Nephron progenitor cell (in vitro differentiated cells): Measurements from ENCODE around the gene GPC5.
A peak's percentile ranks its signal among the peaks of the same experiment; 100 is the strongest.

Source experiments
- DNase-seq: peaks from one replicate; pipeline ENCODE4 v3.0.0; 2021
- H3K27ac Mint-ChIP-seq: 2 replicates; pipeline ENCODE4 v1.8.0; 2021; ENCODE audit warnings: mild to moderate bottlenecking, moderate library complexity, mixed read lengths
- H3K27me3 Mint-ChIP-seq: 2 replicates; pipeline ENCODE4 v1.8.0; 2021; ENCODE audit warnings: mild to moderate bottlenecking, low read depth, mixed read lengths; ENCODE audit not compliant: poor library complexity
- H3K36me3 Mint-ChIP-seq: 2 replicates; pipeline ENCODE4 v1.8.0; 2021; ENCODE audit warnings: low read depth, mixed read lengths
- H3K4me1 Mint-ChIP-seq: 2 replicates; pipeline ENCODE4 v1.8.0; 2021; ENCODE audit warnings: mixed read lengths
- H3K4me3 Mint-ChIP-seq: 2 replicates; pipeline ENCODE4 v1.8.0; 2021; ENCODE audit warnings: mild to moderate bottlenecking, moderate library complexity, mixed read lengths
- H3K9me3 Mint-ChIP-seq: 2 replicates; pipeline ENCODE4 v1.8.0; 2021; ENCODE audit warnings: mild to moderate bottlenecking, moderate library complexity, mixed read lengths
- TF ChIP-seq, protein P1 (sequence below): fragments of 200-600 bp; sonication (generic); IDR thresholded peaks from 2 replicates; pipeline ENCODE4 v1.5.0; 2021; ENCODE audit warnings: antibody characterized with exemption

The GPC5 gene

DNA sequence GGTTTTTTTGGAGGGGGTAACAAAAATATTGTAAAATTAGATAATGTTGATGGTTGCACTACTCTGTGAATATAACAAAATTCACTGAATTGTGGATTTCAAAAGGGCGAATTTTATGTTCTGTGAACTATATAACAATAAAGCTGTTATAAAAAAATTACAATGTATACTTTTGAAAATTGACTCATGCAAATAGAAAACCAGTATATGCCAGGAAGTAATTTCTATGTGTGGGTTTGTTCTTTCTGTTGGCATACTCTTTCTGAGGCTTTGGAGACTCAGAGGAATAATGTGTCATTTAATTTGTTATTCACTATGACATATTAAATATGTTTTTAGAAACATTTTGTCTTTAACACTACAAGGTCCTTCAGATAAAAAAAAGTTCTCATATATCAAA, 310.1 kb downstream of the GPC5 start:
- H3K4me3 Mint-ChIP-seq = no peak overlapping the region
- H3K36me3 Mint-ChIP-seq = no peaks in the 10 kb centered on the region
- no peak overlapping the region for H3K27ac Mint-ChIP-seq
- no peak for DNase-seq
- no peaks in the 10 kb centered on the region for H3K4me1 Mint-ChIP-seq
- H3K27me3 Mint-ChIP-seq = no peaks in the 10 kb centered on the region
- H3K9me3 Mint-ChIP-seq = no peaks in the 10 kb centered on the region
- TF ChIP-seq, protein P1, sequence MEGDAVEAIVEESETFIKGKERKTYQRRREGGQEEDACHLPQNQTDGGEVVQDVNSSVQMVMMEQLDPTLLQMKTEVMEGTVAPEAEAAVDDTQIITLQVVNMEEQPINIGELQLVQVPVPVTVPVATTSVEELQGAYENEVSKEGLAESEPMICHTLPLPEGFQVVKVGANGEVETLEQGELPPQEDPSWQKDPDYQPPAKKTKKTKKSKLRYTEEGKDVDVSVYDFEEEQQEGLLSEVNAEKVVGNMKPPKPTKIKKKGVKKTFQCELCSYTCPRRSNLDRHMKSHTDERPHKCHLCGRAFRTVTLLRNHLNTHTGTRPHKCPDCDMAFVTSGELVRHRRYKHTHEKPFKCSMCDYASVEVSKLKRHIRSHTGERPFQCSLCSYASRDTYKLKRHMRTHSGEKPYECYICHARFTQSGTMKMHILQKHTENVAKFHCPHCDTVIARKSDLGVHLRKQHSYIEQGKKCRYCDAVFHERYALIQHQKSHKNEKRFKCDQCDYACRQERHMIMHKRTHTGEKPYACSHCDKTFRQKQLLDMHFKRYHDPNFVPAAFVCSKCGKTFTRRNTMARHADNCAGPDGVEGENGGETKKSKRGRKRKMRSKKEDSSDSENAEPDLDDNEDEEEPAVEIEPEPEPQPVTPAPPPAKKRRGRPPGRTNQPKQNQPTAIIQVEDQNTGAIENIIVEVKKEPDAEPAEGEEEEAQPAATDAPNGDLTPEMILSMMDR = no peak

DNA sequence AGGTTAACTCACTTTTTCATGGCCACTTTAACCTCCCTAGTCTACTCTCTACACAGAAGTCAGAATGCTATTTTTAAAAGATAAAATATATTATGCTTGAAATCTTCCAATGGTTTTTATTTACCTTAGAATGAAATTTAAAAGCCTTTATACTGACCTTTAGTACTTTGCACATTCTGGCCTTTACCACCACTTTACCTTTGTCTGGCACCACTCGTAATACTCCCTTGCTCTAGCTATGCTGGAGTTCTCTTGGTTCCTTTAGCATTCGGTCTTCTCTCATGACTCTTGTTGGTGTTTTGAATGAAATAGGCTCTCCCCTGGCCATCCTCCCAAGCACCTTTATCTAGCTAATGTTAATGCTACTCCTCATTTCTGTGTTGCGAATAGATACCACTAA, 310.8 kb downstream of the GPC5 start:
- no peaks in the 10 kb centered on the region for H3K4me1 Mint-ChIP-seq
- H3K27ac Mint-ChIP-seq = no peak overlapping the region
- H3K36me3 Mint-ChIP-seq = no peaks in the 10 kb centered on the region
- no peaks in the 10 kb centered on the region for H3K9me3 Mint-ChIP-seq
- no peaks in the 10 kb centered on the region for H3K27me3 Mint-ChIP-seq
- TF ChIP-seq, protein P1 = no peak
- no peak for DNase-seq
- H3K4me3 Mint-ChIP-seq = no peak overlapping the region

DNA sequence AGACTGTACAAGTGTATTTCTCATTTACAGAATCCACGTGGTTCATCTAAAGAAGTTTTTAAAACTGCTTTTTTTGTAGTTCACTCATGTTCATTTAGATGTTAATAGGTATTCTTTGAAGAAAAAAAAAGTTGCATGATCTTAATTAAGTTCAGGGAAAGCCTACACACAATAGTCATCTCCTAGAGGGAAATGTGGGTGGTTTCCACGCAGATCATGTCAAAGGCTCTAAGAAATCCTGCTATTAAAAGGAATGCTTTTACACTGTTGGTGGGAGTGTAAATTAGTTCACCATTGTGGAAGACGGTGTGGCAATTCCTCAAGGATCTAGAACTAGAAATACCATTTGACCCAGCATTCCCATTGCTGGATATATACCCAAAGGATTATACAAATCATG, 312.3 kb downstream of the GPC5 start:
- no peak overlapping the region for H3K27ac Mint-ChIP-seq

DNA sequence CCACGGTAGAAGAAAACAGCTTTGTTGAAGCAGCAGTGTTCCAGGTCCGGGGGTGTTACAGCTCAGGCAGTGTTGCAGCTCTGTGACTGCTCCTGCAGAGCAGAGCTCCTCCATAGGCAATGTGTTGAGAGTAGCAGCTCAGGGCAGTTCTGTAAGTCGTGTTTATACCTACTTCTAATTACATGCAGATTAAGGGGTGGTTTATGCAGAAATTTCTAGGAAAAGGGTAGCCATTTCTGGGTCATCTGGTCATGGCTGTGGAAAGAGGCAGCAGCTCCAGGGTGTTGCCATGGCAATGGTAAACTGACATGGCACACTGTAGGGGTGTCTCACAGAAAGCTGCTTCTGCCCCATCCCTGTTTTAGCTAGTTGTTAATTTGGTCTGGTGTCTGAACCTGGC, 316.4 kb downstream of the GPC5 start:
- Mint-ChIP-seq H3K4me1 (peaks cover 8% of the 10 kb centered on the region), H3K27ac (peak overlapping the region; percentile 70), H3K9me3 (no peaks in the 10 kb centered on the region), H3K4me3 (peak overlapping the region; percentile 18), H3K27me3 (no peaks in the 10 kb centered on the region), H3K36me3 (no peaks in the 10 kb centered on the region)
- no peak for DNase-seq
- TF ChIP-seq, protein P1 = no peak

More for the DNA sequence above, 312.3 kb downstream of the GPC5 start:
- Mint-ChIP-seq H3K4me3 (no peak overlapping the region), H3K36me3 (no peaks in the 10 kb centered on the region), H3K9me3 (no peaks in the 10 kb centered on the region), H3K4me1 (peaks cover 8% of the 10 kb centered on the region), H3K27me3 (no peaks in the 10 kb centered on the region)
- TF ChIP-seq, protein P1 = no peak
- no peak for DNase-seq

DNA sequence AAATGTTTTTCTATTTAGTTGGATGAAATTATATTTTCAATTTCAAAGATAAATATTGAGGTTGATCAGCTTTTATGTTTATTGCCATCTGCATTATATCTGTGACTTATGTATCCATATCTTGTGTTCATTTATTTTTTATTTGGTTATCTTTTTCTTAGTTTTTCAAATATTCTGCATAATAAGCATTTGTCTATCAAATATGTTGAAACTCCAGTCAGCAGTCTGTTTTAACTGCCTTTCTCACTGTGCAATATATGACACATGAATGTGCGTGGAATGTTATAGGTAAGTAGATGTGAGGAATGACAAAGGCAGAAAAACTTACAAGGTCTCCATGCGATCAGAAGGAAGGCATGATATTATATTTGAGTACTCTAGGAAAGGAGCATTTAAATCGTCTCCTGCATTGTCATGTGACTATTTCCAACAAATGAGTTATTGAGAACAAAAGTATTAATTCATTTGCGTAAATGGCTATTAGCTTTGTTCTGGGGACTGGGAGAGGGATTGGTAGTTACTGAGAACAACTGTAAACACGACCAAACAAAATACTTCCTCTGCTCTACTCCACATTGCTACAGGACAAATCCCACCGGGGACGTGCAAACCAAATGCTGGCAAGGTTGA, 318.1 kb downstream of the GPC5 start:
- peak overlapping the region; percentile 44 for H3K27ac Mint-ChIP-seq
- peaks cover 20% of the 10 kb centered on the region for H3K4me1 Mint-ChIP-seq
- no peaks in the 10 kb centered on the region for H3K9me3 Mint-ChIP-seq
- no peak overlapping the region for H3K4me3 Mint-ChIP-seq
- no peaks in the 10 kb centered on the region for H3K36me3 Mint-ChIP-seq
- no peaks in the 10 kb centered on the region for H3K27me3 Mint-ChIP-seq
- TF ChIP-seq, protein P1 = no peak
- DNase-seq = no peak

DNA sequence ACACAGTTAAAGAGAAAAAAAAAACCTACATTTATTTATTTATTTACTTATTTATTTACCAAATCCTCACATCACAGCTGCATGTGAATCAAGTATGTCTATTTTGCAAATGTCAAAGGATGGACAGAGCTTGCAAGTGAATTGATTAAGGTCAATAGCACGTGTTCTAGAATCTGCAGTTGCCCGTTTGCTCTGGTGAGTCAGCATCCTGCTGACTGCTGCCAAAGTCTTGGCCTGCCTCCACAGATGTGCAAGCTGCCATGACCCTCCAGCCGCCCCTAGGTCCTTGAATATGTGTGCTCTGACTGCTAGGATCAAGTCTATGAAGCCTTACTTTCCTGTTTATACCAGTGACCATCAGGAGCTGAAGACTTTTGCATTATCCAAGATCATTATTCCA, 320.6 kb downstream of the GPC5 start:
- no peak overlapping the region for H3K27ac Mint-ChIP-seq
- no peaks in the 10 kb centered on the region for H3K27me3 Mint-ChIP-seq
- no peaks in the 10 kb centered on the region for H3K36me3 Mint-ChIP-seq
- H3K9me3 Mint-ChIP-seq = no peaks in the 10 kb centered on the region
- H3K4me1 Mint-ChIP-seq = peaks cover 23% of the 10 kb centered on the region
- TF ChIP-seq, protein P1 = no peak
- no peak for DNase-seq
- no peak overlapping the region for H3K4me3 Mint-ChIP-seq
